SKM-1 (cell line): Measurements from ENCODE around the gene TRIOBP.
"Not testable (repeated sequence)": the region's sequence is repeated elsewhere in the genome, so short reads cannot be mapped to it uniquely, and the experiment has no call there.

Experiments
- DNase-seq: peaks from one replicate; lab custom pipeline; 2025; ENCODE audit not compliant: unreplicated experiment; lab: John Stamatoyannopoulos, UW

TRIOBP gene

GRCh38 chr22:37686002-37686982 lies 10.6 kb upstream of the TRIOBP start, which contains the start of gene NOL12:
TSS of gene NOL12 (plus strand) at chr22:37686343. CDS start at chr22:37686393, 50 bp downstream.
- peak; percentile 81 for DNase-seq

DNA sequence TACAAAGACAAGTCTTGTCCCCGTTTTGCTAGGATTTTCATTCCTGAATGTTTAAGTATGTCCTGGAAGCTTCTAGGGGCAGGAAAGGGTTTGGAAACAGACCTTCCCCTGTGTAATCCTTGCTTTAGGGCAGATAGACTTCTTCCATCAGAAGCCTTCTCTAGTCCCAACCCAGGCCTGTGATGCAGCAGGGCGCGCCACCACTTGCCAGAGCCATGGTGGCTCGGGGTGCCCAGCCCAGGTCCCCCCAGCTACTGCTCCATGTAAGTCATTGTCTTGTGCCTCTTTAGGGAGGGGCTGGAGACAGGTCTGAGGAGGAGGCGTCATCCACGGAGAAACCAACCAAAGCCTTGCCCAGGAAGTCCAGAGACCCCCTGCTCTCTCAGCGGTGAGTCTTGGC lies 6.4 kb upstream of the TRIOBP start:
- no peak for DNase-seq

GRCh38 chr22:37690901-37691504 lies 5.8 kb upstream of the TRIOBP start:
- no peak for DNase-seq

DNA sequence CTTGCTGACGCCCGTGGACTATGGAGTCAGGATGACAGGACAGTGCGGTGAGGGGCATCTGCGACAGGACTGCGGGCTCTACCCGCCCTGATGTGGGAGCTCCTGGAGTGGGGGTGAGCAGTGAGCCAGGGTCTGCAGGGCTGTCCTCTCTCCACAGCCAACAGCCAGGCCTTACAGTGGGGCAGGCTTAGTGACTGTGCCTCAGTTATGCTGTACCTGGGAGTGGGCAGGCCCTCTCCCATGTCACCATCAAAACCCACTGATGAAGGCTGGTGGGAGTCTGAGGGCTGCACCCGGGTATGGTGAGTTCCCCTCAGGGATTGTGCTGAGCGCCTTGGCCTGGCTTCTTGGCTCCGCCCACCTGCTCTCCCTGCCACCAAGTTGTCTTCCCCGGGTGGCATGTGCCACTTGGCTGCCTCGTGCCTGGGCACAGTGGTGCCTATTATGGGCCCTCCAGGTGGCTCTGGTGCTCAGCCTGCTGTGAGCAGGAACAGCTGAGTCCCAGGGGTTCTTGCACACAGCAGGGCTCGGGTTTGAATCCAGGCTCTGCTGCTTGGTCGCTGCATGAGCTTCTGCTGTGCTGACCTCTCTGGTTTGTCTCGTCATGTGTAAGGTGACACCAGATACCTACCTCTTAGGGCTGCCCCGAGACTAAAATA lies 4.1 kb upstream of the TRIOBP start:
- DNase-seq: no peak

GRCh38 chr22:37694131-37694530 lies 2.7 kb upstream of the TRIOBP start:
- DNase-seq: not testable (repeated sequence)

DNA sequence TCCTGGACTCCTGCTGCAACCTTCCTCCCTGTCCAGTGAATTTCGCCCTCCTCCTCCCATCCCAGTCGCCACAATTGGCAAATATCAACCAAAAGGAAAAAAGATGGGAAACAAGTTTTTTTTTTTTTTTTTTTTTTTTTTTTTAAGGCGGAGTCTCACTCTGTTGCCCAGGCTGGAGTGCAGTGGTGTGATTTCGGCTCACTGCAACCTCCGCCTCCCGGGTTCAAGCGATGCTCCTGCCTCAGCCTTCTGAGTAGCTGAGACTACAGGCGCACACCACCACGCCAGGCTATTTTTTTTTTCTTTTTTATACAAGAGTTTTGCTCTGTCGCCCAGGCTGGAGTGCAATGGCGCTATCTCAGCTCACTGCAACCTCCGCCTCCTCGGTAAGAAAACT lies 590 bp upstream of the TRIOBP start:
- not testable (repeated sequence) for DNase-seq

GRCh38 chr22:37697538-37697835 lies 639 bp downstream of the TRIOBP start:
- no peak for DNase-seq

DNA sequence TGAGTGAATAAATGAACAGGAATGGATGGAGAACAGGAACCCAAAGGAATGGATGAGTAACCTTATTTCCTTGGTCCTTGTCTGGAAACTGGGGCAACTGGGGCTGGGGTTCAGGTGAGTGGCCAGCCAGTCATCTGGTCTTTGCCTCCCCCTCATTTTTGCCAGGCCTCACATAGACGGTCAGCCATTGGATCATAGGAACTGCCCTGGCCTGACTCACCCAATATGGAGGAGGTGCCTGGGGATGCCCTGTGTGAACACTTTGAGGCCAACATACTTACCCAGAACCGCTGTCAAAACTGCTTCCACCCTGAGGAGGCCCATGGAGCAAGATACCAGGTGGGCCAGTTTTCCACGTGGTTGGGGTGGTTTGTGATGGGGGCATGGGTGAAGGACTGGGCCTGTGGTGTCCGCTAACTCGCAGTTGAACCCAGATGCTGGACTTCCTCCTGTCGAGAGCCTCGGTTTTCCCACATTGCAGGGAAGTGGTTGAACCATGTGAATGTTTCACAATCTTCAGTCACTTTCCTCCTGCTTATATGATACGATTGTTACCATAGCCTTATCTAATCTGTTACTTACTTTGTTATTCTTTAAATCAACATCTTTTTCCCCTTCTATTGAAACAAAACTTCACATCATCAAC lies 4.4 kb downstream of the TRIOBP start:
- peak; percentile 83 for DNase-seq

DNA sequence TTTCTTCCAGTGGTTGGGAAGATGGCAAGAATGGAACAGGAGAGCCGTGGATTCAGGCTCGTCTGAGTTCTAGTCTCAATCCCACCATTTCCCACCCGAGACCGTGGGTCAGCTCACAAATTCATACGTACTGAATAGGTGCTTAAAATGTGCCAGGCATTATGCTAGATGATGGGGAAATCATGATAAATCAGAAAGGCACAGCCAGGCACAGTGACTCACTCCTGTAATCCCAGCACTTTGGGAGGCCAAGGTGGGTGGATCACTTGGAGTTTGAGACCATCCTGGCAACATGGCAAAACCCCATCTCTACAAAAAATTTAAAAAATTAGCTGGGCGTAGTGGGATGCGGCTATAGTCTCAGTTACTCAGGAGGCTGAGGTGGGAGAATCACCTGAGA lies 7.1 kb downstream of the TRIOBP start:
- DNase-seq: no peak

DNA sequence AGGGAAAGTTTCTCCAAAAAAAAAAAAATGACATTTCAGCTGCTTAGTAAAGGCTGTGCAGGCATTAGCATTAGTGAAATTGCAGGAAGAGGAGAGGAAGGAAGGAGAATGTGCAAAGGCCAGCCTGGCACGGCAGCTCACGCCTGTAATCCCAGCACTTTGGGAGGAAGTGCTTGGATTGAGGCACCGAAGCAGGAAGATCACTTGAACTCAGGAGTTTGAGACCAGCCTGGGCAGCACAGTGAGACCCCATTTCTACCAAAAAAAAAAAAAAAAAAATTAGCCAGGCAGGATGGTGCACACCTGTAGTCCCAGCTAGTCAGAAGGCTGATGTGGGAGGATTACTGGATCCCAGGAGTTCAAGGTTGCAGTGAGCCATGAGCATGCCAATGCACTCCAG lies 7.8 kb downstream of the TRIOBP start:
- no peak for DNase-seq

DNA sequence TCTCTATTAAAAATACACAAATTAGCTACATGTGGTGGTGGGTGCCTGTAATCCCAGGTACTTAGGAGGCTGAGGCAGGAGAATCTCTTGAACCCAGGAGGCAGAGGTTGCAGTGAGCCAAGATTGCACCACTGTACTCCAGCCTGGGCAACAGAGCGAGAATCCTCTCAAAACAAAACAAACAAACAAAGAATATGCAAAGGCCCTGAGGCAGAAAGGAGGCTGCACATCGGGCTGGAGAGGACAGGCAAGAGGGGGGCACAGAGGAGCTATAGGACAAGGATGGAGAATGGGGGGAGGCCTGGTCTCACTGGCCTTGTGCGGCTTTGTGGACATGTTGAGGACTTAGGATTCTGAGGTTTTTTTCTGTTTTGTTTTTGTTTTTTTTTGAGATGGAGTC lies 8.4 kb downstream of the TRIOBP start:
- DNase-seq: no peak

GRCh38 chr22:37708580-37709444 lies 12.0 kb downstream of the TRIOBP start:
- DNase-seq: no peak

- DNase-seq: no peak
Observed at GRCh38 chr22:37709445-37709765, 12.6 kb downstream of the TRIOBP start.

- no peak for DNase-seq
Observed at GRCh38 chr22:37710675-37711074, 13.8 kb downstream of the TRIOBP start.

DNA sequence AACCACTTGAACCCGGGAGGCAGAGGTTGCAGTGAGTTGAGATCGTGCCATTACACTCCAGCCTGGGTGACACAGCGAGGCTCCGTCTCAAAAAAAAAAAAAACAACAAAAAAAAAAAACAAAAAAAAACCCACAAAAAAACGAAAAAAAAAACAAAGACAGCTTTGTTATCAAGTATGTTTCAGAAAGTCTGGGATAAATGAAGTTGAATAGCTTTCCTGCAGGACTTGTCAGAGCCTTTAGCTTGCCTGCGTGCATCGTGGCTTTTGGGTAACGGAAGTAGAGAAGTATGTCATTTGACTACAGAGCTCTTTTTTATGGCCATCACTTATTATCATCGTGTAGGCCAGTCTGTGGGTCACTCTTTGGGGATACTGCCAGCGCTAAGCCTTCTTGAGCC lies 14.6 kb downstream of the TRIOBP start:
- no peak for DNase-seq

DNA sequence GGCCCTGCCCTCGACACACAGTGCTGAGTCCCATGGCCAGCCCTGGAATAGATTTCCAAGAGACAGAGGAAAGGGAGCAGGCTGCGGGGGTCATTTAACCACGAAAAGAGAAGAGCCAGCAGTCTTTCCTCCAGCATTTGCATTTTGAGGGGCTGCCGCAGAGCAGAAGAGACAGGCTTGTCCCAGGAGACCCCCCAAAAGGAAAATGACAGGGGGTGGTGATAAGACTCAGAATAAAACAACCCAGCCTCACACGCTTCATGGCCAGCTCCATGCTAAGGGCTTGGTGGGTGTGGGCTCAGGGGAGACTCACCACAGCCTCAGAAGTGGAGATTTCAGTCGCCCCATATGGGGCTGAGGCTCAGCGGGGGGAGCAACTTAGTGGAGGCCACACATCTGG lies 16.9 kb downstream of the TRIOBP start:
- no peak for DNase-seq

- no peak for DNase-seq
Observed at GRCh38 chr22:37714634-37715033, 17.8 kb downstream of the TRIOBP start.

- DNase-seq: no peak
Observed at GRCh38 chr22:37715760-37716159, 18.9 kb downstream of the TRIOBP start.

- no peak for DNase-seq
Observed at GRCh38 chr22:37716708-37717107, 19.9 kb downstream of the TRIOBP start.

DNA sequence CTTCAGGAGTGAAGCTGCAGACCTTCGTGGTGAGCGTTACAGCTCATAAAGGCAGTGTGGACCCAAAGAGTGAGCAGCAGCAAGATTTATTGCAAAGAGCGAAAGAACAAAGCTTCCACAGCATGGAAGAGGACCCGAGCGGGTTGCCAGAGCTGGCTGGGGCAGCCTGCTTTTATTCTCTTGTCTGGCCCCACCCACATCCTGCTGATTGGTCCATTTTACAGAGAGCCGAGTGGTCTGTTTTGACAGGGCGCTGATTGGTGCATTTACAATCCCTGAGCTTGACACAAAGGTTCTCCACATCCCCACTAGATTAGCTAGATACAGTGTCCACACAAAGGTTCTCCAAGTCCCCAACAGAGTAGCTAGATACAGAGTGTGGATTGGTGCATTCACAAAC lies 20.4 kb downstream of the TRIOBP start:
- not testable (repeated sequence) for DNase-seq
